Measurements from ENCODE around the gene HIVEP3.

The HIVEP3 gene

GRCh38 chr1:41900603-41901444 lies 17.9 kb downstream of the HIVEP3 start:
- TF ChIP-seq CTCF (IDR thresholded peaks at IDR 0.05; ENCODE audit: insufficient read depth, low read length) (no peak), SPI1 (IDR thresholded peaks at IDR 0.05; ENCODE audit: borderline replicate concordance, low read depth) (no peak), GABPA (IDR thresholded peaks at IDR 0.05; ENCODE audit: low read depth) (no peak), POLR2AphosphoS5 (IDR thresholded peaks at IDR 0.05; ENCODE audit: low read depth) (no peak)
- TF ChIP-seq, protein P1, sequence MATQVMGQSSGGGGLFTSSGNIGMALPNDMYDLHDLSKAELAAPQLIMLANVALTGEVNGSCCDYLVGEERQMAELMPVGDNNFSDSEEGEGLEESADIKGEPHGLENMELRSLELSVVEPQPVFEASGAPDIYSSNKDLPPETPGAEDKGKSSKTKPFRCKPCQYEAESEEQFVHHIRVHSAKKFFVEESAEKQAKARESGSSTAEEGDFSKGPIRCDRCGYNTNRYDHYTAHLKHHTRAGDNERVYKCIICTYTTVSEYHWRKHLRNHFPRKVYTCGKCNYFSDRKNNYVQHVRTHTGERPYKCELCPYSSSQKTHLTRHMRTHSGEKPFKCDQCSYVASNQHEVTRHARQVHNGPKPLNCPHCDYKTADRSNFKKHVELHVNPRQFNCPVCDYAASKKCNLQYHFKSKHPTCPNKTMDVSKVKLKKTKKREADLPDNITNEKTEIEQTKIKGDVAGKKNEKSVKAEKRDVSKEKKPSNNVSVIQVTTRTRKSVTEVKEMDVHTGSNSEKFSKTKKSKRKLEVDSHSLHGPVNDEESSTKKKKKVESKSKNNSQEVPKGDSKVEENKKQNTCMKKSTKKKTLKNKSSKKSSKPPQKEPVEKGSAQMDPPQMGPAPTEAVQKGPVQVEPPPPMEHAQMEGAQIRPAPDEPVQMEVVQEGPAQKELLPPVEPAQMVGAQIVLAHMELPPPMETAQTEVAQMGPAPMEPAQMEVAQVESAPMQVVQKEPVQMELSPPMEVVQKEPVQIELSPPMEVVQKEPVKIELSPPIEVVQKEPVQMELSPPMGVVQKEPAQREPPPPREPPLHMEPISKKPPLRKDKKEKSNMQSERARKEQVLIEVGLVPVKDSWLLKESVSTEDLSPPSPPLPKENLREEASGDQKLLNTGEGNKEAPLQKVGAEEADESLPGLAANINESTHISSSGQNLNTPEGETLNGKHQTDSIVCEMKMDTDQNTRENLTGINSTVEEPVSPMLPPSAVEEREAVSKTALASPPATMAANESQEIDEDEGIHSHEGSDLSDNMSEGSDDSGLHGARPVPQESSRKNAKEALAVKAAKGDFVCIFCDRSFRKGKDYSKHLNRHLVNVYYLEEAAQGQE (IDR thresholded peaks at IDR 0.05; ENCODE audit: insufficient replicate concordance, low read depth) = no peak
- H3K27ac ChIP-seq (replicated peaks) = no peak overlapping the region
- no peaks in the 10 kb centered on the region for H3K27me3 ChIP-seq (ENCODE audit: insufficient read depth, poor library complexity, severe bottlenecking)
- no peak for DNase-seq (ENCODE audit: low read depth in 1 of 2, low spot score in 1 of 2)
- H3K4me3 ChIP-seq (replicated peaks; ENCODE audit: insufficient read depth, low read length) = no peak overlapping the region

DNA sequence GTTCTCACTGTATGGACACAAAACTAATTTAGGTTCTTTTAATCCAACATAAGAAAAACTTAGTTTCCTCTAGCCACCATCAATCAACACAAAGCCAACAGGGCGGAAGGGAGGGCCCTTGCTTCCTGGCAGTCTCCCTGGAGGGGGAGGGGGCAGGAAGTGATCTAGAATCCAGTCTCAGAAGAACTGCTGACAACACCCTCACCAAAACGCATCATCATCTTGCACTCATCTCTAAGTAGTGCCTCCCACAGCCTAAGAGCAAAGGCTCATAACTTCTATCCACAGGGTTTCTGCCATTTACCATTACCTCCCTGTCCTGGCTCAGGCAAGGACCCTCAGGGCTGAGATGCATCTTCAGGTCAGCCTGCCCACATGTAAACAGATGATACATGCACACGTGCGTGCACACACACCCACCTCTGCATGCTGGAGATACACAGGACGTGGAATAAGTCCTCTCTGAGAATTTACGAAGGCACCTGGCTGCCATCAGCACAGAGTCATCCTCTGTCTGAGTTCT lies 20.5 kb downstream of the HIVEP3 start:
- no peaks in the 10 kb centered on the region for H3K27me3 ChIP-seq (ENCODE audit: insufficient read depth, poor library complexity, severe bottlenecking)
- H3K27ac ChIP-seq (replicated peaks) = no peak overlapping the region
- DNase-seq (ENCODE audit: low read depth in 1 of 2, low spot score in 1 of 2) = no peak

GRCh38 chr1:41895552-41895951 lies 23.2 kb downstream of the HIVEP3 start:
- Histone ChIP-seq H3K27ac (replicated peaks) (no peak overlapping the region), H3K27me3 (ENCODE audit: insufficient read depth, poor library complexity, severe bottlenecking) (no peaks in the 10 kb centered on the region), H3K4me3 (replicated peaks; ENCODE audit: insufficient read depth, low read length) (no peak overlapping the region)
- no peak for DNase-seq (ENCODE audit: low read depth in 1 of 2, low spot score in 1 of 2)
- TF ChIP-seq SPI1 (IDR thresholded peaks at IDR 0.05; ENCODE audit: borderline replicate concordance, low read depth) (no peak), CTCF (IDR thresholded peaks at IDR 0.05; ENCODE audit: insufficient read depth, low read length) (no peak), GABPA (IDR thresholded peaks at IDR 0.05; ENCODE audit: low read depth) (no peak), POLR2AphosphoS5 (IDR thresholded peaks at IDR 0.05; ENCODE audit: low read depth) (no peak)
- TF ChIP-seq, protein P1 (IDR thresholded peaks at IDR 0.05; ENCODE audit: insufficient replicate concordance, low read depth) = no peak

More for the DNA sequence above, 20.5 kb downstream of the HIVEP3 start:
- no peak overlapping the region for H3K4me3 ChIP-seq (replicated peaks; ENCODE audit: insufficient read depth, low read length)
- TF ChIP-seq POLR2AphosphoS5 (IDR thresholded peaks at IDR 0.05; ENCODE audit: low read depth) (no peak), GABPA (IDR thresholded peaks at IDR 0.05; ENCODE audit: low read depth) (no peak), CTCF (IDR thresholded peaks at IDR 0.05; ENCODE audit: insufficient read depth, low read length) (no peak), SPI1 (IDR thresholded peaks at IDR 0.05; ENCODE audit: borderline replicate concordance, low read depth) (no peak)
- TF ChIP-seq, protein P1 (IDR thresholded peaks at IDR 0.05; ENCODE audit: insufficient replicate concordance, low read depth) = no peak
